Panc1 (cell line): ENCODE results near the gene TENM3. TPM values are rescaled to one million over a fixed set of nuclear protein-coding genes. Genes with fewer than 3 reads are reported as not detected.

Experiments used
- ATAC-seq: fragments of 200-7000 bp; cut with Tn5 transposase; 2 replicates; pipeline ENCODE4 v1.9.1; 2020; ENCODE audit warnings: mild to moderate bottlenecking, moderate library complexity
- BruUV-seq: library from RNA; stranded (reverse); fragments of 400-500 nt; replicated peaks from 2 replicates; lab custom pipeline; 2021; lab: Mats Ljungman, UMichigan
- CTCF ChIA-PET: fragments of 300-600 bp; sonication (Branson Sonifier 250); formaldehyde crosslinking; loops from one replicate; lab custom pipeline; 2022; ENCODE audit warnings: antibody characterized with exemption; lab: Charles Lee
- POLR2A ChIA-PET: fragments of 300-600 bp; sonication (Branson Sonifier 250); formaldehyde crosslinking; loops from one replicate; lab custom pipeline; 2022; ENCODE audit warnings: antibody characterized with exemption; lab: Charles Lee
- DNase-seq: peaks from one replicate; pipeline ENCODE4 v3.0.0-alpha.2; 2010; ENCODE audit warnings: low read depth, low spot score
- H3K27ac ChIP-seq: 2 replicates; pipeline ENCODE4 v1.5.1; 2011; ENCODE audit warnings: mild to moderate bottlenecking, low read length, inconsistent platforms
- H3K27me3 ChIP-seq: fragments of 200-500 bp; sonication (Bioruptor generic); 2 replicates; pipeline ENCODE4 v1.6.0; 2014; ENCODE audit warnings: low read length, inconsistent platforms; ENCODE audit not compliant: control insufficient read depth, insufficient read depth
- H3K36me3 ChIP-seq: fragments of 200-500 bp; sonication (Bioruptor generic); 2 replicates; pipeline ENCODE4 v1.5.1; 2014; ENCODE audit warnings: inconsistent platforms, mild to moderate bottlenecking, low read length, moderate library complexity; ENCODE audit not compliant: control insufficient read depth, insufficient read depth
- H3K4me1 ChIP-seq: 2 replicates; pipeline ENCODE4 v1.5.1; 2011; ENCODE audit warnings: inconsistent platforms, mild to moderate bottlenecking, low read length, moderate library complexity; ENCODE audit not compliant: control insufficient read depth, insufficient read depth
- H3K4me3 ChIP-seq, 2 experiments: 2 replicates each; pipeline ENCODE4 v1.5.1; 2011 to 2012; ENCODE audit warnings: low read depth in 2 of 2, low read length in 2 of 2, mild to moderate bottlenecking in 2 of 2, inconsistent platforms in 1 of 2, moderate library complexity in 1 of 2
- H3K9me3 ChIP-seq: fragments of 200-500 bp; sonication (Bioruptor generic); 2 replicates; pipeline ENCODE4 v1.5.1; 2014; ENCODE audit warnings: low read depth, mild to moderate bottlenecking, inconsistent platforms, low read length, moderate library complexity; ENCODE audit not compliant: control insufficient read depth, insufficient read depth
- POLR2AphosphoS5 ChIP-seq: IDR thresholded peaks from 2 replicates; pipeline ENCODE4 v1.6.1; 2012; ENCODE audit warnings: mild to moderate bottlenecking, low read depth, low read length, moderate library complexity
- SIN3A ChIP-seq: IDR thresholded peaks from 2 replicates; pipeline ENCODE4 v1.6.1; 2012; ENCODE audit warnings: low read depth, mild to moderate bottlenecking, low read length, moderate library complexity, borderline replicate concordance; ENCODE audit not compliant: insufficient read depth
- TCF7L2 ChIP-seq: IDR thresholded peaks from 2 replicates; pipeline ENCODE4 v1.6.1; 2011; ENCODE audit warnings: mild to moderate bottlenecking, low read depth, low read length, inconsistent platforms
- in situ Hi-C: cut with HindIII; loops from 2 replicates; pipeline ENCODE4 v1.10.0; 2016; ENCODE audit warnings: low sequenced_read_pairs, low pct_unique_long_range_greater_than_20kb
- intact Hi-C: fragments of 100-400 bp; cut with micrococcal nuclease; formaldehyde crosslinking; loops from one replicate; pipeline ENCODE4 v1.10.0; 2022; ENCODE audit not compliant: unreplicated experiment
- total RNA-seq: library from RNA; stranded (reverse); gene quantifications from one replicate; pipeline ENCODE4 v1.2.1, GENCODE V29; 2021; ENCODE audit not compliant: unreplicated experiment
- TF ChIP-seq, protein P1 (sequence below): fragments of 450-650 bp; IDR thresholded peaks from 2 replicates; pipeline ENCODE4 v1.5.1; 2017; ENCODE audit warnings: mild to moderate bottlenecking
- TF ChIP-seq, protein P2 (sequence below), 2 experiments: IDR thresholded peaks; 2 replicates each; pipeline ENCODE4 v1.6.1; 2011 to 2012; ENCODE audit warnings: low read depth in 2 of 2, control low read depth in 1 of 2, low read length in 1 of 2, mild to moderate bottlenecking in 1 of 2, moderate library complexity in 1 of 2; ENCODE audit not compliant: insufficient read depth in 1 of 2

The TENM3 gene
- total RNA-seq, 1 experiment from 2014 or later: 0.95 TPM

DNA sequence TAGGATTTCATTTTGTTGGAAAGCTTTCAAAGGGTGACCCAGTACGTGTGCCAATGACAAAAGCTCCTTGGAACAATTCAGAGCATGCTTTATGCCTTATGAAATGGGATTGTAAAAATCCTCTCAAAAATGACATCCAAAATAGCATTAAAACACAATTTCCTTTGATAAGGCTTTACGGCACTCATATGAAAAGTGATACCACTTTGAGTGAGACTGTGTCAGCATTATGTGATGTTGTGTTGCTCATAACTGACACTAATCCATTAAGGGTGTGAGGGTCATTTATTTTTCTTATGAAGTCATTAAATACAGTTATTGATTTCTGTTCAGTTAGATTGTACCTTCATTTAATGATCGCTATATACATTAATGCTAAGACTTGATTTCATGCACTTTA is 250.2 kb downstream of the TENM3 start:
- intact Hi-C loops (no loop called here), in situ Hi-C loops (no loop called here)
- CTCF ChIA-PET: no interaction called here
- Histone ChIP-seq H3K27ac (no peak overlapping the region), H3K27me3 (no peaks in the 10 kb centered on the region), H3K4me1 (no peaks in the 10 kb centered on the region), H3K9me3 (no peaks in the 10 kb centered on the region), H3K4me3 (no peak overlapping the region), H3K36me3 (no peaks in the 10 kb centered on the region)
- POLR2A ChIA-PET: no interaction called here
- ATAC-seq (no peak), DNase-seq (no peak)
- no TSS peak for BruUV-seq
- TF ChIP-seq, protein P1, sequence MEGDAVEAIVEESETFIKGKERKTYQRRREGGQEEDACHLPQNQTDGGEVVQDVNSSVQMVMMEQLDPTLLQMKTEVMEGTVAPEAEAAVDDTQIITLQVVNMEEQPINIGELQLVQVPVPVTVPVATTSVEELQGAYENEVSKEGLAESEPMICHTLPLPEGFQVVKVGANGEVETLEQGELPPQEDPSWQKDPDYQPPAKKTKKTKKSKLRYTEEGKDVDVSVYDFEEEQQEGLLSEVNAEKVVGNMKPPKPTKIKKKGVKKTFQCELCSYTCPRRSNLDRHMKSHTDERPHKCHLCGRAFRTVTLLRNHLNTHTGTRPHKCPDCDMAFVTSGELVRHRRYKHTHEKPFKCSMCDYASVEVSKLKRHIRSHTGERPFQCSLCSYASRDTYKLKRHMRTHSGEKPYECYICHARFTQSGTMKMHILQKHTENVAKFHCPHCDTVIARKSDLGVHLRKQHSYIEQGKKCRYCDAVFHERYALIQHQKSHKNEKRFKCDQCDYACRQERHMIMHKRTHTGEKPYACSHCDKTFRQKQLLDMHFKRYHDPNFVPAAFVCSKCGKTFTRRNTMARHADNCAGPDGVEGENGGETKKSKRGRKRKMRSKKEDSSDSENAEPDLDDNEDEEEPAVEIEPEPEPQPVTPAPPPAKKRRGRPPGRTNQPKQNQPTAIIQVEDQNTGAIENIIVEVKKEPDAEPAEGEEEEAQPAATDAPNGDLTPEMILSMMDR: no peak
- no peak for TF ChIP-seq POLR2AphosphoS5
- no peak for TF ChIP-seq TCF7L2
- TF ChIP-seq, protein P2, sequence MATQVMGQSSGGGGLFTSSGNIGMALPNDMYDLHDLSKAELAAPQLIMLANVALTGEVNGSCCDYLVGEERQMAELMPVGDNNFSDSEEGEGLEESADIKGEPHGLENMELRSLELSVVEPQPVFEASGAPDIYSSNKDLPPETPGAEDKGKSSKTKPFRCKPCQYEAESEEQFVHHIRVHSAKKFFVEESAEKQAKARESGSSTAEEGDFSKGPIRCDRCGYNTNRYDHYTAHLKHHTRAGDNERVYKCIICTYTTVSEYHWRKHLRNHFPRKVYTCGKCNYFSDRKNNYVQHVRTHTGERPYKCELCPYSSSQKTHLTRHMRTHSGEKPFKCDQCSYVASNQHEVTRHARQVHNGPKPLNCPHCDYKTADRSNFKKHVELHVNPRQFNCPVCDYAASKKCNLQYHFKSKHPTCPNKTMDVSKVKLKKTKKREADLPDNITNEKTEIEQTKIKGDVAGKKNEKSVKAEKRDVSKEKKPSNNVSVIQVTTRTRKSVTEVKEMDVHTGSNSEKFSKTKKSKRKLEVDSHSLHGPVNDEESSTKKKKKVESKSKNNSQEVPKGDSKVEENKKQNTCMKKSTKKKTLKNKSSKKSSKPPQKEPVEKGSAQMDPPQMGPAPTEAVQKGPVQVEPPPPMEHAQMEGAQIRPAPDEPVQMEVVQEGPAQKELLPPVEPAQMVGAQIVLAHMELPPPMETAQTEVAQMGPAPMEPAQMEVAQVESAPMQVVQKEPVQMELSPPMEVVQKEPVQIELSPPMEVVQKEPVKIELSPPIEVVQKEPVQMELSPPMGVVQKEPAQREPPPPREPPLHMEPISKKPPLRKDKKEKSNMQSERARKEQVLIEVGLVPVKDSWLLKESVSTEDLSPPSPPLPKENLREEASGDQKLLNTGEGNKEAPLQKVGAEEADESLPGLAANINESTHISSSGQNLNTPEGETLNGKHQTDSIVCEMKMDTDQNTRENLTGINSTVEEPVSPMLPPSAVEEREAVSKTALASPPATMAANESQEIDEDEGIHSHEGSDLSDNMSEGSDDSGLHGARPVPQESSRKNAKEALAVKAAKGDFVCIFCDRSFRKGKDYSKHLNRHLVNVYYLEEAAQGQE (IDR thresholded peaks at IDR 0.05; ENCODE audit: insufficient read depth in 1 of 2, low read depth in 2 of 2, low read length in 1 of 2): no peak
- no peak for TF ChIP-seq SIN3A

DNA sequence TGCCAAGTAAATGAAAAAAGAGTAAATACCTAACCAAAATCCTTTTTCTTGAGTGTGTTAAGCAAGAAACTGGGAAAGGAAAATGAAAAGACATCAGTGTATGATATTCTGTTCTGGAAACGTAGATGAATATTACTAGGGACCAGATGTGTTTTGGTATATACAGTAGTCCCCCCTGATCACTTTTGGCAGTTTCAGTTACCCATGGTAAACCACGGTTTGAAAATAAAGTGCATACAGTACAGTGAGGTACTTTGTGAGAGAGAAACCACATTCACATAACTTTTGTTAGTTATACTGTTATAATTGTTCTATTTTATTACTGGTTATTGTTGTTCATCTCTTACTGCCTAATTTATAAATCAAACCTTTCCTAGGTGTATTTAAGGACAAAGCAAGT is 250.9 kb downstream of the TENM3 start:
- TF ChIP-seq TCF7L2 (no peak), POLR2AphosphoS5 (no peak), SIN3A (no peak)
- TF ChIP-seq, protein P1: no peak
- TF ChIP-seq, protein P2 (IDR thresholded peaks at IDR 0.05; ENCODE audit: insufficient read depth in 1 of 2, low read depth in 2 of 2, low read length in 1 of 2): no peak
- in situ Hi-C loops (no loop called here), intact Hi-C loops (no loop called here)
- BruUV-seq: no TSS peak
- no peaks in the 10 kb centered on the region for H3K9me3 ChIP-seq
- H3K4me1 ChIP-seq: no peaks in the 10 kb centered on the region
- no peak overlapping the region for H3K27ac ChIP-seq
- ATAC-seq (no peak), DNase-seq (no peak)
- no peaks in the 10 kb centered on the region for H3K36me3 ChIP-seq
- H3K27me3 ChIP-seq: no peaks in the 10 kb centered on the region
- H3K4me3 ChIP-seq: no peak overlapping the region
- ChIA-PET POLR2A (no interaction called here), CTCF (no interaction called here)
